Osteoblast (primary cell): Measurements from ENCODE around the gene CSK. TPM values are rescaled to one million over a fixed set of nuclear protein-coding genes. Genes with fewer than 3 reads are reported as not detected.

Experiments used
- DNase-seq: peaks from one replicate; pipeline ENCODE4 v3.0.0; 2011; ENCODE audit warnings: low spot score, mixed read lengths; ENCODE audit not compliant: insufficient read length; ENCODE audit errors: missing footprints
- H2AFZ ChIP-seq: 2 replicates; pipeline ENCODE4 v1.6.0; 2011; ENCODE audit warnings: mild to moderate bottlenecking, low read length
- H3K27ac ChIP-seq: 2 replicates; pipeline ENCODE4 v1.5.1; 2011; ENCODE audit warnings: mild to moderate bottlenecking, low read depth, low read length, moderate library complexity
- H3K27me3 ChIP-seq: 2 replicates; pipeline ENCODE4 v1.6.0; 2012; ENCODE audit warnings: mild to moderate bottlenecking, control low read depth, inconsistent platforms, low read length, moderate library complexity; ENCODE audit not compliant: insufficient read depth
- H3K36me3 ChIP-seq: 2 replicates; pipeline ENCODE4 v1.5.1; 2011; ENCODE audit warnings: mild to moderate bottlenecking, low read length, control low read depth, moderate library complexity; ENCODE audit not compliant: insufficient read depth
- H3K4me1 ChIP-seq: 2 replicates; pipeline ENCODE4 v1.5.1; 2011; ENCODE audit warnings: mild to moderate bottlenecking, low read length, control low read depth, moderate library complexity; ENCODE audit not compliant: insufficient read depth
- H3K4me2 ChIP-seq: 2 replicates; pipeline ENCODE4 v1.6.0; 2011; ENCODE audit warnings: mild to moderate bottlenecking, low read length; ENCODE audit not compliant: insufficient read depth
- H3K4me3 ChIP-seq: fragments of 200-600 bp; sonication (generic); 3 replicates; pipeline ENCODE4 v1.5.1; 2012; ENCODE audit warnings: mild to moderate bottlenecking, low read length, inconsistent platforms; ENCODE audit not compliant: insufficient read depth
- H3K79me2 ChIP-seq: 2 replicates; pipeline ENCODE4 v1.6.0; 2012; ENCODE audit warnings: mild to moderate bottlenecking, low read length, control low read depth, inconsistent platforms; ENCODE audit not compliant: insufficient read depth
- H3K9me3 ChIP-seq: 2 replicates; pipeline ENCODE4 v1.5.1; 2011; ENCODE audit warnings: low read depth, low read length, control low read depth
- H4K20me1 ChIP-seq: 2 replicates; pipeline ENCODE4 v1.6.0; 2012; ENCODE audit warnings: mild to moderate bottlenecking, low read length, control low read depth; ENCODE audit not compliant: insufficient read depth
- CTCF ChIP-seq: IDR thresholded peaks from 2 replicates; pipeline ENCODE4 v1.5.1; 2011; ENCODE audit warnings: mild to moderate bottlenecking, low read depth, low read length, moderate library complexity; ENCODE audit errors: extremely low read depth
- total RNA-seq: library from RNA; depleted of rRNA; stranded (reverse); fragments of >200 nt; gene quantifications from 2 replicates; pipeline ENCODE4 v1.2.3, GENCODE V29; 2012

Gene CSK
- total RNA-seq, 1 donor, result 31.5 TPM

GRCh38 chr15:74776821-74777768, 4.8 kb upstream of the CSK start:
- no peaks in the 10 kb centered on the region for H3K27me3 ChIP-seq

GRCh38 chr15:74777769-74778598, 3.9 kb upstream of the CSK start:
- no peaks in the 10 kb centered on the region for H3K36me3 ChIP-seq
- peaks cover 7% of the 10 kb centered on the region for H3K79me2 ChIP-seq
- H3K4me1 ChIP-seq, result peaks cover 15% of the 10 kb centered on the region
- DNase-seq, result peak; percentile 85
- H3K27me3 ChIP-seq, result no peaks in the 10 kb centered on the region
- no peaks in the 10 kb centered on the region for H3K9me3 ChIP-seq
- no peak overlapping the region for H3K4me2 ChIP-seq
- no peak overlapping the region for H3K27ac ChIP-seq
- no peak overlapping the region for H2AFZ ChIP-seq
- H3K4me3 ChIP-seq, result no peak overlapping the region
- TF ChIP-seq CTCF, result no peak
- peaks cover 5% of the 10 kb centered on the region for H4K20me1 ChIP-seq

More at GRCh38 chr15:74776821-74777768, 4.8 kb upstream of the CSK start:
- H3K27ac ChIP-seq, result no peak overlapping the region
- no peaks in the 10 kb centered on the region for H3K9me3 ChIP-seq
- no peak for TF ChIP-seq CTCF
- H4K20me1 ChIP-seq, result no peaks in the 10 kb centered on the region
- H2AFZ ChIP-seq, result peak overlapping the region; percentile 29
- H3K4me2 ChIP-seq, result no peak overlapping the region
- no peak overlapping the region for H3K4me3 ChIP-seq
- peaks cover 13% of the 10 kb centered on the region for H3K4me1 ChIP-seq
- H3K36me3 ChIP-seq, result no peaks in the 10 kb centered on the region
- DNase-seq, result peak; percentile 46
- H3K79me2 ChIP-seq, result no peaks in the 10 kb centered on the region

- Histone ChIP-seq H3K79me2 (peaks cover 13% of the 10 kb centered on the region), H4K20me1 (peaks cover 11% of the 10 kb centered on the region), H2AFZ (no peak overlapping the region), H3K27ac (no peak overlapping the region), H3K4me2 (no peak overlapping the region), H3K4me3 (no peak overlapping the region), H3K4me1 (peaks cover 21% of the 10 kb centered on the region), H3K36me3 (no peaks in the 10 kb centered on the region), H3K27me3 (no peaks in the 10 kb centered on the region), H3K9me3 (no peaks in the 10 kb centered on the region)
- no peak for DNase-seq
- TF ChIP-seq CTCF, result no peak
These were observed 3.3 kb upstream of the CSK start for GRCh38 chr15:74778599-74778970.
